Keratinocyte (primary cell): ENCODE measurements around the gene LTBR.

Source experiments
- EZH2 ChIP-seq: IDR thresholded peaks from one replicate; pipeline ENCODE4 v1.6.1; 2012; ENCODE audit warnings: inconsistent platforms, mild to moderate bottlenecking, low read length, moderate library complexity
- TF ChIP-seq, protein P1 (sequence below), 3 experiments: IDR thresholded peaks in 1 of 3; conservative IDR thresholded peaks in 1 of 3; optimal IDR thresholded peaks in 1 of 3; 2 replicates in 2 of 3; 3 replicates in 1 of 3; pipeline versions ENCODE3 to v1.5.1; 2011; ENCODE audit warnings: low read length in 3 of 3, mild to moderate bottlenecking in 3 of 3, moderate library complexity in 2 of 3, control low read depth in 1 of 3, inconsistent platforms in 1 of 3; ENCODE audit not compliant: insufficient read depth in 2 of 3; ENCODE audit errors: extremely low read depth in 1 of 3

DNA sequence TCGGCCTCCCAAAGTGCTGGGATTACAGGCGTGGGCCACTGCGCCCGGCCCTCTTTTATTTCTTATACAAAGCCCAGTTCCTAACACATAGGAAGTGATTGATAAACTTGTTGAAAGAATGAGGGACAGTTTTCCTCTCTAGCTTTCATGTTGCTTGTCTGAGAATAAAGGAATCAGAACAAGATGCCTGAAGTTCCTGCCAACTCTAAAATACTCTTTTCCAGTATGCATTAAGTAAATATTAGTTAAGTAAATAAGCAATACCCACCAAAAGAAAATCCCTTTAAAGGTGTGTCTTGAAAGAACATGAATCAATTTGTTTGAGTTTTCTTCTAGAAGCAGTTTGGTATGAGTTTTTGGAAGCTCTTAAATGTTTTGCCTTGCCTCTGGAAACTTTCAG is 36.4 kb downstream of the LTBR start:
- no peak for TF ChIP-seq EZH2
- TF ChIP-seq, protein P1, sequence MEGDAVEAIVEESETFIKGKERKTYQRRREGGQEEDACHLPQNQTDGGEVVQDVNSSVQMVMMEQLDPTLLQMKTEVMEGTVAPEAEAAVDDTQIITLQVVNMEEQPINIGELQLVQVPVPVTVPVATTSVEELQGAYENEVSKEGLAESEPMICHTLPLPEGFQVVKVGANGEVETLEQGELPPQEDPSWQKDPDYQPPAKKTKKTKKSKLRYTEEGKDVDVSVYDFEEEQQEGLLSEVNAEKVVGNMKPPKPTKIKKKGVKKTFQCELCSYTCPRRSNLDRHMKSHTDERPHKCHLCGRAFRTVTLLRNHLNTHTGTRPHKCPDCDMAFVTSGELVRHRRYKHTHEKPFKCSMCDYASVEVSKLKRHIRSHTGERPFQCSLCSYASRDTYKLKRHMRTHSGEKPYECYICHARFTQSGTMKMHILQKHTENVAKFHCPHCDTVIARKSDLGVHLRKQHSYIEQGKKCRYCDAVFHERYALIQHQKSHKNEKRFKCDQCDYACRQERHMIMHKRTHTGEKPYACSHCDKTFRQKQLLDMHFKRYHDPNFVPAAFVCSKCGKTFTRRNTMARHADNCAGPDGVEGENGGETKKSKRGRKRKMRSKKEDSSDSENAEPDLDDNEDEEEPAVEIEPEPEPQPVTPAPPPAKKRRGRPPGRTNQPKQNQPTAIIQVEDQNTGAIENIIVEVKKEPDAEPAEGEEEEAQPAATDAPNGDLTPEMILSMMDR (optimal IDR thresholded peaks at IDR 0.05 in 1 of 3, IDR thresholded peaks at IDR 0.05 in 1 of 3, conservative IDR thresholded peaks at IDR 0.05 in 1 of 3; ENCODE audit: extremely low read depth in 1 of 3, insufficient read depth in 2 of 3, low read length in 3 of 3): no peak
